Hippocampal formation (tissue), 2 donors: ENCODE data around the gene LOXL1.
"Not testable (repeated sequence)": the region's sequence is repeated elsewhere in the genome, so short reads cannot be mapped to it uniquely, and the experiment has no call there.

ENCODE experiments used
- DNase-seq, 2 donors: peaks; one replicate each; lab custom pipeline; 2025; lab: John Stamatoyannopoulos, UW

The LOXL1 gene

DNA sequence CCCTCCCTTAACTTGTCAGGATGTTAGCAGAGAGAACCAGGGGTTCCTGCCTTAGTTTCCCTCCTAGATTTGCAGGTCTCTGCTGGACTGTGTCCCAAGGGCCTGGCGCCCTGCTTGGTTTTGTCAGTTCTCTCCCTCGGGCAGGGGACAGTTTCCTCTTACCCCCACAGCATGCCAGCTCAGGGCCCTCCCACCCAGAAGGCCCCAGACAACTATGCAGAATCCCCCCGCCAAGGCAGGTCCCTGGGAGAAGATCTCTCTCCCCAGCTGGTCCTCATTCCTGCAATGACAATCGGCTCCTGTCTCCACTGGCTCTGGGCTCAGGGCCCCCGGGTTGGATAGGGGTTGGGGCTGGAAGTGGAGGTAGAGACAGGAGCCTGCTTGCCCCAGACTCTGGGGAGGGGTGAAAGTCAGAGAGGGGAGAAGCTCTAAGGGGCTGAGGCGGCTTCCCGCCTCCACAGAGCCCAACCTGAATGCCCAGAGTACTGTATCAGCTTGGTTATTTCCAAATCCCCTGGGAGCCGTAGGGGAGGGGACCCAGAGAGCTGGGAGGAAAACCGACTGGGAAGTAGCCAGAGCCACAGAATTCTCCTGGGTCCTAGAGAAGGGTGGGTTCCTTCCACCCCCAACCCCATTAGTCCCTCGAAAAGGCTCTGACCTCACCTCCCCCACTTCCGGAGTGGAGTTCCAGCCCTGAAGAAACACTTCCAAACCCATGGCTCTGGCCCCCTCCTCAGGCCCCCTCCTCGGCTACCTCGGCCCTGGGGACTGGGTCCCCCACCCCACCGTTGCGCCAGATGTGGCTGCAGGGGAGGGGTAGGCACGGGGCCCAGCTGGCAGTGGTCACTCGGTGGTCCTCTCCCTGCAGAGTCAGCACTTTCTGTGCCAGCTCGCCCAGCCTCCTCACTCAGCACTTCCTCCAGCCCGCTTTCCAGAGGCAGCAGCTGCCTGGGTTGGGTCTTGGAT, 3.8 kb upstream of the LOXL1 start:
- DNase-seq, result no peak

DNA sequence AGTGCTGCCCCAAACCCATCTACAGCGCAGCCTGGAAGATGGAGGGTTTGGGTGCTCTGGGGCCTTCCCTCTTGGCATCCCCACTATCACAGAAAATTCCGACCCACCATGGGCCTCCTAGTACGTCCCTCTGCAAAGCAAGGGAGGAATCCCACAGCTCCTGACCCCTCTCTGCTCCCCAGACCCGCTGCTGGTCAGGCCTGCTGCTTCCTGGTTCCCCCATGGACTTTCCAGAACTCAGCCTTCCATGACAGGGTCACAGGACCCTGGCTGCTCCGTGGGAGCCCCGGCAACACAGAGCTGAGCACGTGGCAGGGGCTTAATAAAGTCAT, 3.1 kb upstream of the LOXL1 start:
- DNase-seq, result no peak

DNA sequence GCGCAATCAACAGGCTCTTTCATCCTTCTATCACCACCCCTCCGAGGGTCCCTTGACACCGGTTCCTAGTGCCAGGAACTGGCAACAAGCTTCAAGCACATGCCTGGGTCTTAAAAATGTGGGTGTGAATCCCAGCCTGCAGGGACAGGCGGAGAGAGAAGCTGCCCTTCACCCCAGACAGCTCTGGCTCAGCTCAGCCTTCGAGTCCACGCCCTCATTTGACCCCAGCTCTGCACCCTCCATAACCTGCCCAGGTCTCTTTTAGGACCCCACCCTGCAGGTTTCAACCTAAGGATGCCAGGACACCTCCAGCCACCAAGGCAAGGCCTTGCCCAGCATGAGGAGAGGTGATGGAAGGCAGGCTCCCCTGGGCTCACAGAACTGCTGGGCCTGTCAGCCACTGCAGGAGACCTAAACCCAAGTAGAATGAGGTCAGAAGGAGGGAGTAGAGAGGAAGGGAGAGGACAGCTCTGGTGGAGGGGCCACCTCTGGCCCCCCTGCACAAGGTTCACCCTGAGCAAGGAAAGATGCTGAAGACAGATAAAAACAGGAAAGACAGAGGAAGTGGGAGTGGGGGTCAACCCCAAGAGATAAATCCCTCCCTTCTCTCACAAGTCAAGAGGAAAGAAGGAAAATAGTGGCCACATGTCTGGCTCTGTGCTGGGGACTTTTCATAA, 2.6 kb upstream of the LOXL1 start:
- no peak for DNase-seq

DNA sequence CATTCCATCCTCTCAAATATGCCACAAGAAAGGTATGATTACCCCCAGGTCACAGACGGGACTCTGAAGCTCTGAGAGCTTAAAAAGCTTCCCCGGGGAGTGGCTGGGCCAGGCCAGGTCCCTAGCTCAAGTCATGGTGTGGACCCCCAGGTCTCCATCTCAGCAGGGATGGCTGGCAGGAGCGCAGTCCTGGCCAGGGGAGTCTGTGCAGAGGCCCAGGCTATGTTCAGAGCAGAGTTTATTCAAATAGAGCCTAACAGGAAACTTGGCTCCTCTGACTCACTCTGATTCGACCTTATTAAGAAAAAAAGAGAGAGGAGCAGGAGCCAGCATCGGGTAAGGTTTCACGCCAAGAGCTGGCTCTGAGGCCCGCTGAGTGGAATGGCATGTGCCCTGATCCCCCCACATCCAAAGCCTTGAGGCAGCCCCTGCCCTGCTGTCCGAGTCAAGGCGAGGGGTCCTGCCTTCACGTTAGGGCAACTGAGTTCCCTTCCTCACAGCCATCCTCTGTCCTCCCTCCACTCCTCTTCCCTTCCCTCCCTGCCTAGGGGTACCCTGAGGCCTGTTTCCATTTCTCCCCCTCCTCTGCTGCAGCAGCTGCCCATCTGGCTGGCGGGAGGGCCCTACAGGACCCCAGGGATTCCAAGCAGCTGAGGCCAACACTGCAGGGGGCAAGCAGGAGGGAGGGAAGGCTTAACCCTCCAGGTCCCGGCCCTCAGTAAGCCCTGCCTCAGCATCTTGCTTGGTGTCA, 1.9 kb upstream of the LOXL1 start:
- DNase-seq, result no peak

DNA sequence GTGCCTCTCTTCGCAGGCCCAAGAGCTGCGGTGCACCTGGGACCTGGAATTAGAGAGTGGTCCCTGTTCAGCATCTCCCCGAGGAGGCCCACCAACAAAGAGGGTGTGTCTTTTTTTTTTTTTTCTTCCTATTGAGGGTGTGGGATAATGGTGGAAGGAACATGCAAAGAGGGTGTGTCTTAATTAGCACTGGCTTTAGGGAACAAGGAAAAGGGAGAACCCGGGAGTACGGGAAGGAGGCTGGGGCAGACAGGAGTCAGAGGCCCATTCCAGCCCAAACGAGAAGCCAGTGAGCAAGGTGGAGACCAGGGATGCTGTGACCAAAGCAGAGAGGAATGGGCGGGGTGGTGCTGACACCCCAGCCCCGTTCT, 429 bp upstream of the LOXL1 start:
- no peak for DNase-seq

DNA sequence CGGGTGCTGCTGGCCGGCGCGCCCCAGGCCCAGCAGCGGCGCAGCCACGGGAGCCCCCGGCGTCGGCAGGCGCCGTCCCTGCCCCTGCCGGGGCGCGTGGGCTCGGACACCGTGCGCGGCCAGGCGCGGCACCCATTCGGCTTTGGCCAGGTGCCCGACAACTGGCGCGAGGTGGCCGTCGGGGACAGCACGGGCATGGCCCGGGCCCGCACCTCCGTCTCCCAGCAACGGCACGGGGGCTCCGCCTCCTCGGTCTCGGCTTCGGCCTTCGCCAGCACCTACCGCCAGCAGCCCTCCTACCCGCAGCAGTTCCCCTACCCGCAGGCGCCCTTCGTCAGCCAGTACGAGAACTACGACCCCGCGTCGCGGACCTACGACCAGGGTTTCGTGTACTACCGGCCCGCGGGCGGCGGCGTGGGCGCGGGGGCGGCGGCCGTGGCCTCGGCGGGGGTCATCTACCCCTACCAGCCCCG, 777 bp downstream of the LOXL1 start:
- no peak for DNase-seq

DNA sequence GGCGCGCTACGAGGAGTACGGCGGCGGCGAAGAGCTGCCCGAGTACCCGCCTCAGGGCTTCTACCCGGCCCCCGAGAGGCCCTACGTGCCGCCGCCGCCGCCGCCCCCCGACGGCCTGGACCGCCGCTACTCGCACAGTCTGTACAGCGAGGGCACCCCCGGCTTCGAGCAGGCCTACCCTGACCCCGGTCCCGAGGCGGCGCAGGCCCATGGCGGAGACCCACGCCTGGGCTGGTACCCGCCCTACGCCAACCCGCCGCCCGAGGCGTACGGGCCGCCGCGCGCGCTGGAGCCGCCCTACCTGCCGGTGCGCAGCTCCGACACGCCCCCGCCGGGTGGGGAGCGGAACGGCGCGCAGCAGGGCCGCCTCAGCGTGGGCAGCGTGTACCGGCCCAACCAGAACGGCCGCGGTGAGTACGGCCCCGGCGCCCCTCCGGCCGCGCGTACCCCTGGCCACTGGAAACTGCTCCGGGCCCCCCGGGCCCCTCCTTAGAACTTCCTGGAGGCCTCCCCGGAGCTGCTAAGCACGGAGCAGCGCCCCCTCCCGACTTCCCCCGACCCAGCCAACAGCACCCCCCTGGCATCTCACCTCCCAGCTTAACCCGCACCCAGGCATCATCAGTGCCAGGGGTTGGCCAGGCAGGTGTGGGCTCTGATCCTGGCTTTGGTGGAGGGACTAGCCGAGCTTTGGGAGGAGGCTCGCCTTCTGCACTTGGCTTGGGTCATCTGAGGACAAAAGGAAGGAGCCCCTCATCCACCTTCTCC, 1.4 kb downstream of the LOXL1 start:
- no peak for DNase-seq

DNA sequence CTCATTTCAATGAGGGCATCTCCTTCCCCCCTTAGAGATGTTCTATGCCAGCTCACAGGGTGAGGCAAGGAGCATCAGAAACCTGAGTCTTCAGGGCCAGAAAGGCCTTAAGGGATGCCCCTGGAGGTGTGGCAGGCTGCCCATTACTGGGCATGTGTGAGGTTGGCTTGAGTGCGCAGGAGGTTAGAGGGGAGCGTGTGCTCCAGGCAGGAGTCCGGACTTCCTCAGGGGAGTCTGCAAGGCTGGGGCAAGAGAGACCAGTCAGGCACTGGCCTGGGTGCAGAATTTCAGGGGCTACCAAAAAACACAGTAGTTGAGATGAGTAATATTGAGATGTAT, 1.9 kb downstream of the LOXL1 start:
- no peak for DNase-seq

DNA sequence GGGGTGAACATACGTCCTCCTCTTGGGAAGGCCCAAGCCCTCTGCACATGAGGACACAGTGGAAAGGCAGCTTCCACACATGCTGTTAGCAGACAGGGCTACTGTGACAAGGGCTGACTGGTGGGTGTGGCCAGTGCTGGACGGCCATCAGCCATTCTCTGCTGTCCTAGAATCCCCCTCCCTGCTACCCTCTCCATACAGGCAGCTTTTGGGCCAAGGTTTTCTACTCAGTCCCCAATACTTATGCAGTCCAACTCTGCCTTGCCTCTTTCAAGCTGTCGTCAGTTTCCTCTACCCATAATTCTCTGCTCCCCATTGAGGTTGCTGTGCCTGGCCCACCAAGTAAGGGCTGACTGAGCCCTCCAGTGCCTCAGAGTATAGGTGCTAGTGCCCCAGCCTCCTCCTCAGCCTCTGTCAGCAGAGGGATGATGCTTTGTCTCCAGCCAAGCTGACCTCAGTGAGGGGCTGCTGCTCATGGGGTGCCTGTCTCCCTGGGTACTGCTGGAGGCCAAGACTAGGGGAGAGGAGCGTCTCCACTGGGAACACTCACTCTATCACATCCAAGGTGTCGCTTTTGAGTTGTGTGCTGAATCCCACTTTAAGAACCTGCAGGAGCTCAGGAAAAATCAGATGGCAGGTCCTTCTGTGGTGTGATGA, 2.8 kb downstream of the LOXL1 start:
- no peak for DNase-seq

DNA sequence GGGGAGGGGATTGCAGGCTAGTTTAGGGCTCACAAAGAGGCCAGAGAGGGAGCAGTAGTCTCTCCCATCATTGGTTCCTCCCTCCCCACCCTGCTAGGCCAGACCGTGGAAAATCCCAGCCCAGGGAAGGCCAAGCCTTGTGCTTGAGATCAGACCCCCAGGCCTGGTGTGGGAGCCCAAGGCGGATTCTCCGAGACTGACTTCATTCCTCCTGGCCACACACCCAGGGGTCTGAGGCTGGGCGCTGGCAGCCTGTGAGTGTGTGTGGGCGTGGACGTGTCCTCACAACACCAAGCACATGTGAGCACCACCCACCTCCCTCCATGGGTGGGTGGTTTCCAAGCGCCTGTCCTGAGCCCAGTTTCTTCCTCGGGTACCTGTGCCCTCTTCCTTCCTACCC, 4.1 kb downstream of the LOXL1 start:
- no peak for DNase-seq

DNA sequence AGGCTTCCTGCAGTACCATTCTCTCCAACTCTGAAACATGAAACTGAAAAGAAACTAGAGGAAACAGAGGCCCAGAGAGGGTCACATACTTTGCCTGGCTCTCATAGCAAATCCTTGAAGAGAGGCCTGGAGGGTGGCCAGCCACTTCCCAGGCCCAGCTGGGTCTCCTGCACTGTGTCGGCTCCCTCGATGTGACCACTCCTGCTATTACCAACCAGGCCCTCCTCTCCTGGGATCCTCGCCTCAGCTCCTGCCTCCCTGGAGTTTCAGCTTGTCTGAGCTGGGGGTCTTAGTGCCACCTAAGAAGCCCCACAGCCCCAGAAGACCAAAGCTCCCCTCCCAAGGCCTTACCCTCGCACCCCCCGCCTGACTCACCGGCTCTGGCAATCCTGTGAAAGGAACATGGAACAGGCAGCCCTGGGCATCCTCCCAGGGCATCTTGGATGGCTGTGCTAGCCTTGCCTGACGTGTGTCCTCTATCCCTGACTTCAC, 4.6 kb downstream of the LOXL1 start:
- no peak for DNase-seq

DNA sequence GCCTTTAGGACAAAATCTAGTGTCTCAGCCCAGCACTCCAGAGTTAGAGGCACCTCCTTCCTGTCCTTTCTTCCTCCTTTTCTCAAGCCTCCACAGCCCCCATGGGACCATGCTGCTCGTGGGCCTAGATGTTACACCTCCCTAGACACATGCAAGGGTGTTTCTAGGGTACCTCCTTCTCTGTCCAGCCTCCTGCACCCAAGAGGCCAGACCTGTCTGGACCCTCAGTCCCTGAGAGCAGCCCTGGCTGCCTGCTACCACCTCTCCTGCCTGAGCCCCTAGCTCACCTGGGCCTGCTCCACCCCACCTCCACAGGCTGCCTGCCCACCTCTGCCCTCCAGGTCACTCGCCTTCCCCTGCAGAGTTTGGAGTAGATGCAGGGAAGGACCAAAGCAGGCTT, 5.2 kb downstream of the LOXL1 start:
- DNase-seq, result no peak

DNA sequence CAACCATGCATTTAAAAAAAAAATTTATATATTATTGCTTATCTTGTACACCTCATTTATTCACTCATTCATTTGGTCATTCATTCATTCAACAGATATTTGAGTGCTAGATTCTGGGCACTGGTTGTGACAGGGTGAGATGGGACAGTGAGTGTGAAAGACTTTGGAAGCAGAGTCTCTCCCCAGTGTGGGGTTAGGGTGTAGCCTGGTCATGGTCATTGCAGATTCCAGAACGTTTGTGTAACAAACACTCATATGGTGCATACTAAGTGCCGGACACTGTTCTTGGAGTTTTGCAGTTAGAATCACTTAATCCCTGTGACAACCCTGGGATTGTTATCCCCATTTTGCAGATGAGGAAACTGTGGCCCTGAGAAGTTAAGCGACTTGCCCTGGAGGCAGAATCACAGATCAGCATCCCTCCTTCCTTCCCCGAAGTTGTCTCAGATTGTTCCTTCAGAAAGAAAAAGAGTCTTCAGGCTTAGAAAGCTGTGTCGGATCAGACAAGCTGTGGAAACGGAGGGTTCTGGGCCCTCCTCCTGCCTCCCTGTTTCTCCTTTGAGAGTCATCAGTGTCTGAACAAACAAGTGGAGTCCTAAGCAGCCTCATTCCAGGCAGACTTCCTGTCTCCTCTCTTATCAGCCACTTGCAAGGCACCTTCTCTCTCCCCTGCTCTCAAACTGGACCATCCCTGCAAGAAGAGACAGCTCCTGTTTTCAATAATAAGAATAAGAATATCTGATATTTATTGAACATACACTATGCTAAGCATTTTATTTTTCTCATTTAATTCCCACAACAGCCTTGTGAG, 6.3 kb downstream of the LOXL1 start:
- DNase-seq, result no peak

DNA sequence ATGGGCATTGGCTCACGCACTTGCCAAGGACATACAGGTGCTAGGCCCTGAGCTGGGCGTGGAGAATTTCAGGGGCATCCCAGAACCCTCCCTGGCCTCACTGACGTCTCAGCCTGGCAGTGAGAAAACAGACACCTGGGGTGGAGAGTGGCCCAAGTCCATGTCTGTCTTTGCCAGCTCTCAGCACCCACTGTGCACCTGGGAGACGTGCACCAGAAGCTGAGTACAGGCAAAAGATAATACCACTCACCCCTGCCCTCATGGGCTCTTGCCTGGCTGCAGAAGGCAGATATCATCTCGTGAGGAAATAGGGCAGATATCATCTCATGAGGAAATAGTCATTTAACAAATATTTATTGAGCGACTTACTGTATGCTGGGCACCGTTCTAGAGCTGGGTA, 8.0 kb downstream of the LOXL1 start:
- no peak for DNase-seq

DNA sequence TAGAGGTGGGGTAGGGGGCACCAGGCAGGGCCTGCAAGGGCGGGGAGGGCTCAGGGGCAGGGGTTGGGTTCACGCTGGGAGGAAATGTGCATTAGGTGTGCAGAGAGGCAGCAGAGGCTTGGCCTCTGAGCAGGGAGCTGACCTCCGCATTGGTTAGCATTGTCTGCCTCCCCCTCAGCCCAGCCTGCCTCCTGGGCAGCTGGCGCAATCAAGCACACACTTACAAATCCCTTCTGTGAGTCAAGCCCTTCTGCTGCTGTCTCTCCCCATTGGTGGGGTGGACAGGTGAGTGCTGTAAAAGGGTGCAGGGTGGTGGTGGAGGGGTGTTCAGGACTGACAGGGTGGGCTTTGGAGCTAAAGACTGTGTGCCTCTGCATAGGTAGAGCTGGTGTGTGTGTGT, 9.3 kb downstream of the LOXL1 start:
- no peak for DNase-seq

DNA sequence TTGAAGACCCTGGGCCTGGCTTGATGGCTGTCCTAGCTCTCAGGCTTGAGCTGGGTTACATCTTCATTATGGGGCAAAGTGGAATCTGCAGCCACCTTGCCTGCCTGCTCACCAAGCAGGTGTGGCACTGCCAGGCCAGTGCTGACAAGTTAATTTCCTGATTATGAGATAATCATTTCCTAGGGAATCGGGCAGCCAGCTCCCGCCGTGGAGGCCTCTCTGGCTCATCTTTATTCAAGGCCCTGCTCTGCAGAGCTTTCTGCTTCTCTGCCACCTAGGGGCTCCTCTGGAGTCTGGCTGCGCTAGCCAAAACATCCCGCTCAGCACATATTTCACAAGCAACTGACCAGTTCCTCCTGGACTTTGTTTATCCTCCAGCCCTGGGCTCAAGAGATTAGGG, 9.9 kb downstream of the LOXL1 start:
- DNase-seq, result no peak

DNA sequence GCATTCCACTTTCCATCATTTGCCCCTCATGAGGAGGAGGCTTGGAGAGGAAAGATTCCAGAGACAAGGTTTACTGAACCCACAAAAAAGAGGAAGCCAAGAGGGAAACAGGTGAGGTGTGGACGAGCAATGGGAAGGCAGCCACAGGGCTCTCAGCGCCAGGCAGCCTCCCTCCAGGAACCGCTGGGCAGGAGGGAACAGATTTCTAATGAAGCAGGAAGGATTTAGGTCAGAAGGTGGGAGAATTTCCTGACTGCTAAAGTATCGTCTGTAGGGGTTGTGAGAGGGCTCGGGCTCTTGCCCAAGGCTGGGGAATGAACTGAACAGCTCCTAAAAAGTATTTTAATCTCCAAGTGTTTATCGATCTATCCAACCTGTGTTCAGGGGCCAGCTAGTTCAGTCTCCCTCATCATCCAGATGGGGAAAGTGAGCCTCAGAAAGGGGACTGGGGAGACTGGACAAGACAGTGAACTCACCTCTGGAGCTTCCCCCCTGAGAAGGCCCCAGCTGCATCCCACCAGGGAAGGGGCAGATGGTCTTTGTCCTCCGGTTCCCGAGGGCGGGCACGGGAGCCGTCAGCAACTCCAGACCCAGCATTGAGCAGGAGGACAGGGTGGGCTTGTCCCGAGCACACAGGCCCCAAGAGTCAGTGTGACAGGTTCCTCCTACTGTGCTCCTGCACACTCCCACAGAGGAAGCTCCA, 10.5 kb downstream of the LOXL1 start:
- no peak for DNase-seq

DNA sequence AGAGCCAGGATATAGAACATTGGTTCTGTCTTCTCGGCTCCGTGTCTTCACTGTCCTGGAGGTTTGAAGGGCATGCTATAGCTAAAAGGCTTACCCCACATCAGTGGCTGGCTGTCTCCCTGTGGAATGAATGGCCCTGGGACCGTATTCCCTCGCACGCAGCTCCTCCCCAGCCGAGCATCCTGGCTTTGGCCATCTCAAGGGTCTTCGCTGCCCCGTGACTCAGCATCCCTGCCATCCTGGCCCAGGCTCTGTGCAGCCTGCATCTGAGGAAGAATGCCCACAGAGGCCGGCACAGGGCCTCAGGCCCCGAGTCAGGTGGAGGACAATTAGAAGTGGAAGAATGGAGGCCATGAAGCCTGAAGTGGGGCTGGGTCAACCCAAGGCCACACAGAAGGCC, 11.0 kb downstream of the LOXL1 start:
- DNase-seq, result no peak

DNA sequence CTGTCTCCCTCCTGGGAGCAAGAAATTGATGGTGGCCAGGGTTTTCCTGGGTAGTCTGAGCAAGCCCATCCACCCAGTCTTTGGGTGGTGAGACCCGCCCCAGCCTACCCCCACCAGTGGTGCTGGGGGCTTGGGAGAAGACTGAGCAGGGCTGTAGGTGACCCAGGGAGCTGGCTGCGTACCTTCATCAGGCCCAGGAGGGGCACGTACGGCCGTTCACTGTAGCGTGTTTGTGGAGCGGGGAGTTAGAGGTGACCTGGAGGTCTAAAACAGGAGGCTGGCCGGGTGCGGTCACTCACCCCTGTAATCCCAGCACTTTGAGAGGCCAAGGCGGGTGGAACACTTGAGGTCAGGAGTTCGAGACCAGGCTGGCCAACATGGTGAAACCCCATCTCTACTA, 11.5 kb downstream of the LOXL1 start:
- DNase-seq, result no peak

DNA sequence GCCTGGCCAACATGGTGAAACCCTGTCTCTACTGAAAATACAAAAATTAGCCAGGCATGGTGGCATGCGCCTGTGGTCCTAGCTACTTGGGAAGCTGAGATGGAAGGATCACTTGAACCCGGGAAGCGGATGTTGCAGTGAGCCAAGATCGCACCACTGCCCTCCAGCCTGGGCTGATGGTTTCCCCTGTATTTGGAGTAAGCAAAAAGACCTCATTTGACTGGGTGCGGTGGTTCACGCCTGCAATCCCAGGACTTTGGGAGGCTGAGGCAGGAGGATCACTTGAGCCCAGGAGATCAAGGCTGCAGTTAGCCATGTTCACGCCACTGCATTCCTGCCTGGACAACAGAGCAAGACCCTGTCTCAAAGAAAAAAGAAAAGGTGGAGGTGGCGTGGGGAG, 12.3 kb downstream of the LOXL1 start:
- not testable (repeated sequence) for DNase-seq
